ENCODE measurements around the gene ARGLU1.
A peak's percentile ranks its signal among the peaks of the same experiment; 100 is the strongest.

DNA sequence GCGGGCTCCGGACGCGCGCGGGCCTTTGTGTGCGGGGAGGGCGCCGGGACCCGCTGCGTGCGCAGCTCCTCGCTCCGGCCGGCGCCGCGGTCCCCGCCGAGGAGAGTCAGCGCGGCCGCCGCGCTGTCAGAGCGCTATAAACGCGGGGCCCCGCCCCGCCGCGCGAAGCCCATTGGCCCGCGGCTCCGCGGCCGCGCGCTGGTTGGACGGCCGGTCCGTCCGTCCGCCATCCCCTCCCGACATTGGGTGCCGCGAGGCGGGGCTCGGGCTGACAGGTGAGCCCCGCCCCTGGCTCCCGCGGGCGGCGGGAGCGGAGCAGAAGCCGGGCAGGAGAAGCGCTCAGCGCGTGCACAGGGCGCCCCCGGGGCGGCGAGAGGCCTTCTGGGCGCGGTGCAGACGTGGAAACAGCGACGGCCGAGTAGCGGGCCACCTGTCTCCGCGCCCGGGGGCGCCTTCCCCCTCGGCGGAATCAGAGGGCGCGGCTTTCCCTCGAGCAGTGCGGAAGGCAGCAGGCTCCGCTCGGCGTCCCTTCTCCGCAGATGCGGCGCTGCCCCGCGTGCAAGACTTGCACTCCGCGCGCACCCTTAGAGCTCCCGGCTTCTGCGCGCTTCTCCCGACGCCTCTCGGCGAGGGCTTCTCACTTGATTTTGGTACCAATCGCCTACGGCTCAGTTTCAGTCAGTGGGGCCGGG is 32.2 kb downstream of the ARGLU1 start, which contains the start of gene EFNB2:
- no peak for TF ChIP-seq POLR2A (IDR thresholded peaks at IDR 0.05)
- peak in 1 of 3 donors; percentile 31 for TF ChIP-seq POLR2AphosphoS5 (IDR thresholded peaks at IDR 0.05)

Measured in breast epithelium (tissue), 3 donors.